NCI-H1436 treated with DMSO at 0.1 percent for 48 hours (cell line): ENCODE data around the gene COX4I1.
"Not testable (repeated sequence)": the region's sequence is repeated elsewhere in the genome, so short reads cannot be mapped to it uniquely, and the experiment has no call there.

ENCODE experiments used
- DNase-seq: peaks from one replicate; lab custom pipeline; 2025; lab: John Stamatoyannopoulos, UW

The COX4I1 gene

GRCh38 chr16:85824161-85825135 lies 25.0 kb downstream of the COX4I1 start:
- DNase-seq = no peak

DNA sequence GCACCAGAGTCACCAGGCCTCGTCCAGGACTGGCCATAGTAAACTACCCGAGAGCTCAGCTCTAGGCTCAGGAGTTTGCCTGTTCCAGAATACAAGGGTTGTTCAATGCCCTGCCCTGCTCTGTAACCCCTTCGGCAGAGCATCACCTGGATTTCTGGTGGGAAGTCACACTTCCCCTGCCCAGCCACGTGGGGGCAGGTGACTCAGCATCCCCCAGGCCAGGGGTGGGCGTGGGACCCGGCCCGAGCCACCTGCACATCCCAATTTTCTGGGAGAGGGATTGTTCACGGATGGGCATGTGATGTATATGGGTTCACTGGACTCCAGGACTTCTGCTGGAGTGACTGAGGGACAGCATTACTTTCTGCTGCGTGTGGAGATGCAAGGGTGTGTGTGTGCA lies 25.8 kb downstream of the COX4I1 start:
- DNase-seq = no peak

DNA sequence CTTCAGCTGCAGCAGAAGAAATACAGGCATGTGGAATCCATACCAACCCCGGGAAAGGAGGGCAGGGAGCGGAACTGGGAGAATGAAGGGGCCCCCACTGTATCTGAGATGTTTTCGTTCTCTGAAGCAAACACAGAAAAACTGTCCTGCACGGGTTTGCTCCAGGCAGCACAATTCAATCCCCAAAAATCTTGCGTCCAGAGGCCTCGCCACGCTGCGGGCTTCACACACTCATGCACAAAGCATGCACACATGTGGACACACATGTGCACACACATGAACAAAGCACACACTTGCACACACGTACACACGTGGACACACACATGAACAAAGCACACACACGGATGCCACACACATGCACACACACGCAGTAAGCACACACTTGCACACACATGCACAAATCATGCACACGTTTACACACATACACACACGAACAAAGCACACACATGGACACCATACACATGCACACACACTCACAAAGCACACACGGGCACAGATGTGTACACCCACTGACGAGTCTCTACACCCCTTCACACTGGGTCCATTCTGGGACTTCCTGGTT lies 27.3 kb downstream of the COX4I1 start:
- DNase-seq = no peak

- DNase-seq = no peak
Observed at GRCh38 chr16:85828166-85828565, 28.7 kb downstream of the COX4I1 start.

DNA sequence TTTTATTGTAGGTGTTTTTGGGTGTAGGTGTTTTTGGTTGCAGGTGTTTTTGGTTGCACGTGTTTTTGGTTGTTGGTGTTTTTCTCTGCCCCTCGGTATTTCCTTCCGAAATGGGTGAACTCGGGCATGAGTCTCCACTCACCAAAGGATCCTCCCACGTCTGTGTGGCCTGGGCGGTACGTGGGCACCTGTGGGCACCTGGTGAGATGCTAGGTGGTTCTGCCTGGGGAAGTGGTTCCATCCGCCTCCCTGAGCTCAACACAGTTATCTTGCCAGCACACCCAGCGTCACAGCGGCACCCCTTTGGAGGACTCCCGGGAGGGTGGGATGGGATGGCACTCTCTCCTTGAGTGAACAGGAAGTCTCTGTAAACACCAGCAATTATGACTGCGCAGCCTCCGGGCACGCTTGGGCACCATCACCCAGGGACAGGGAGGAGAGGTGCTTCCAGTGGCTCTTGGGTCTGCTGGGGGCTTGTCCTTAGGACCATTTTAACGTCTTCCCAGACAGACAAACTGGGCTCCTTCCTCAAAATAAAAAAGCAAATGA lies 29.8 kb downstream of the COX4I1 start:
- DNase-seq = no peak

DNA sequence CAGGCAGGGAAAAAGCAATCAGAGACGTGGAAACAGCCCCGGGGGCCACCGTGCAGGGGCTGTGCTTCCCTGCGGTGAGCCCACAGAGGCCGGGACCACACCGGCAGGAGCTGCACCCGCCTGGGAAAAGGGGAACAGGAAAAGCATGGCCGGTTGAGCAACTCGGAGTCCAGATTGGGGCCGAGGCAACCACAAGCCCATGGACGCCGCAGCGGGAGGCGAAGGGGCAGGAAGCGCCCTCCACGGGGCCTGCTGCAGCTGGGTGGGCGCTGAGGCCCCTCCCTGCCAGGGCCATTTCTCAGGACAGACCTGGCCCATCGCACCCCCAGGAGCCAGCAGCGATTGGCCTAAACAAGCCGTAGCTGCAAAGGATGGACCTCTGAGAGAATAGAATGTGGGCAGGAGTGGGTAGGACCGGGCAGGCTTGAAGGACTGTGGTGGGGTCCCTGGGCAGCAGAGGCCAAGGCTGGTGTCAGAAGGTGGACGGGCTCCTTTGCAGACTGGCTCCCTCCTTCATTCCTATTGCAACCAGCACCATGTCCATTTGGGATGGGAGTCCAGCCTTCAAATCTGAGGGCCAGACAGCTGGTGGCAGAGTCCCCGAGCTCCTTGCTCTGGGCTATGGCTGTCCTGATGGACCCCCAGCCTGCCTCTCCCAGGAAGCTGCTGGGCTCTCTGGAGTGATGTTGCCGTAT lies 30.4 kb downstream of the COX4I1 start:
- DNase-seq = no peak

DNA sequence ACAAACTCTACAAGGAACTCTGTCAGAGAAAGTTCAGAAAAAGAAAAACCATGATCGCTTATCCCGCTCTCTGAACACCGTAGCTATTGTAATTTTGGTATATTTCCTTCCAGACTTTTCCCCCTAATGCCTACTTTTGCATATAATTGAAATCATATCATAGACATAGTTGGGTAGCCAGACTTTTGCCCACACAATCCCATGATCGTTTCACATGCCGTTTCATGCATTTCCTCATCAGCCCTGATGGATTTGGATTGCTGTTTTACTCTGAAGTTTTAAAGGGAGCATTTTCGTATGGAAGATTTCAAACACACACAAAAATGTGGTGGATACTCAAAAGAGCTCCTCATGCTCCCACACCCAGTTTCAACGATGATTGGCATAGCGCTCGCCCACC lies 31.3 kb downstream of the COX4I1 start:
- DNase-seq = no peak

DNA sequence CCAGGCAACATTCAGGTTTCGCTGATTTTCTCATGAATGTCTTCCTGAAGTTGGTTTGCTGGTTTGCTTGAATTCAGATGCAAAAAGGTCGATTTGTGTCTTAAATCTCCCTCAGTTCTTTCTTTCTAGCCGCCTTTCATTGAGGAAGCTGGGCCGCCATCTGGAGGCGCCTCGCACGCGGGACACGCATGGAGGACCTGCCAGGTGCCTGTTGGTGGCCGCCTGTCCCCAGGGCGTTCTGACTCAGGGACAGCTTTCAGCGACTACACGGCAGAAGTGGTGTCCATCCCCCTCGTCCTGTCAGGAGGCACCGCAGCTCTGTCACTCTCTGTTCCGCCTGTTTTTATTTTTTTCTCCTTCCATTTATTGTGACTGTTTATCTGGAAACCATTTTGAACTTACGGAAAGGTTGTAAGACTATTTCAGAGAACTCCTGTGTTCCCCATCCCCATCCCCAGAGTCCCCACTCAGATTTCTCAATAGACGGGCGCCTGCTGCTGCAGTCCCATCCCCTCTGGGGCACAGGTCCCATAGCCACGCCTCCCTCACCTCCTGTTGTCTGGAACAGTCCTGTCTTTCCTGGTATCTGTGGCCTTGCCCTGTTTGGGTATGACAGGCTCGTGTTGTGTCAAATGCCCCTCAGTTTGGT lies 33.2 kb downstream of the COX4I1 start:
- DNase-seq = no peak

DNA sequence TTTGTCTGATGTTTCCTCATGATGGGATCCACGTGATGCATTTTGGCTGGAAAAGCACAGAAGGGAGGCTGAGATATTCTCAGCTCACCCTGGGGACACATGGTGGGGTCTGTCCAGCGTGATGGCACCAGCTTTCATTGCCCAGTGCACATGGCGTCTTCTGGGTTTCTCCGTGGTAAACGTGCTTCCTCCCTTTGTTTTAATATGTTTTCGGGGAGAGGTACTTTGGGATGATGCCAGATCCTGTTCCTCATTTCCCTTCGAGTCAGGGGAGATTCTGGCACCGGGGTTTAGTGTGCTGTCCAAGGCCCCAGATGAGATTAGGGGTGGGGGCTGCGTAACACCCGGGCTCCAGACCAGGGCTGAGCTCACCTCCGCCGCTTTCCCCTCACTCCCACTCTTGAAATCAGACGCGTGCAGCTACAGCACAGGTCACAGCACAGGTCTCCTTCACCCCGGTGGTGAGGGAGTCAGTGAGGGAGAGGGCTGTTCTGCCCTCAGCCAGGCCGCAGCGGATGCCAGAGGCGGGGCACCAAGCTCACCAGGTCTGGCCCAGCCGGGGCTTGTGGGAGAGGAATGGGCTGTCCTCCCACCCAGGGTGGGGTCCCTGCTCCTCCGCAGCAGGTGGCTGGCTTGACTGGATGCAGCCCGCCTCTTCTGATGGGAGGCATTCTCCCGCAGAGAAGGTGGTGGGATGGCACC lies 33.9 kb downstream of the COX4I1 start:
- DNase-seq = no peak

DNA sequence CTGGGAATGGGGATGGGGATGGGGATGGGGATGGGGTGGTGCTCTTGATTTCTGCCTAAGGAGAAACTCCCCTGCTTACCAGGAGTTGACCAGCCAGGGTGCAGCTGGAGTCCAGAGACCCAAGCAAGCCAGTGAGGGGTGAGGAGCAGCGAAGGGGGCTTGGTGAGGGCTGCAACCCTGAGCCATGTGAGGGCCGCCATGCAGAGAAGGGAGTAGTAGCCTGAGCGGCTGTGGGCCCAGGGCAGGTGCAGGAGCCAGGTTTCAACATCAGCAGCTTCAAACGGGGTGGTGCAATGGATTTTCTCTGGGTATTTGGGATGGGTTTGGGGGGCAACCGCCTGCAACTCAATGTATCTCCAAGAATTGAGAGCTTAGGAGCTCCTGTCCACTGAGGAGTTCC lies 35.2 kb downstream of the COX4I1 start:
- DNase-seq = no peak

- no peak for DNase-seq
Observed at GRCh38 chr16:85835227-85835751, 35.8 kb downstream of the COX4I1 start.

GRCh38 chr16:85835956-85836705 lies 36.6 kb downstream of the COX4I1 start:
- no peak for DNase-seq

DNA sequence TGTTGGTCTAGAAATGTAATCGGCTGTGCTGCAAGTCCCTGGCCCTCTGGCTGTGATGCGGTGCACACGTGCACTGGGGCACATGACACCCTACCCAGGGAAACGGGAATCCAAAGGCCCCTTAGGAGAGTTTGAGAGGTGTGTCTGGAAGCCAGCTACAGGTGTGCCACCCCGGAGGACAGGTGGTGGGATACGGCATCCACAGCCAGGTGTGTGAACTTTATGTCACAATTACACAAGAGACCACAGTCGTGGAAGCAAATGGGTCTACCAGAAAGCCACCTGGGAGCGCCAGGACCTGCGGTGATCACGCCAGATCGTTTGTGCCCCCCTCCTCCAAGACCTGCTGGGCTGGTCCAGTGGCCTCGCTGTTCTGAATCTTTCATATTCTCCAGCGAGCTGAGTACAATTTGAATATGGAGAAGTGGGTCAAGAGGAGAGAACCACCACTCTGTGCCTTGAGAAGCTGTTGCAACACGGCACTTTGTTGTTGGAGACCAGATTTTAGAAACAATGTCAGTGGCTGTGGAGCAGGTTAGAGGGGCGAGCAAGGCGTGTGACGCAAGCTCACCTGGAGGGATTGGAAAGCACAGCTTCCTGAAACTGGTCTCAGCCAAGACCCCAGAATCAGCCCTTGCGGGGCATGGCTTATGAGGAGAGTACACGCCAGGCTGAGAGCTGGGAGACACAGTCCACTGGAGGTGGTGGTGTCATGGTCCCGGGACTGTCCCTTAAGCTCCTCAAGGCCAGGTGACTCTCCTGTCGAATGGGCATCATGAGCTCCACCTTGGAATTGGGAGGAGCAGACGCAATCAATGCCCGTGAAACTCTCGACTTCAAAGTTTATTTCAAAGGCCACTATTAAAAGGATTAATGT lies 37.4 kb downstream of the COX4I1 start:
- DNase-seq = no peak

DNA sequence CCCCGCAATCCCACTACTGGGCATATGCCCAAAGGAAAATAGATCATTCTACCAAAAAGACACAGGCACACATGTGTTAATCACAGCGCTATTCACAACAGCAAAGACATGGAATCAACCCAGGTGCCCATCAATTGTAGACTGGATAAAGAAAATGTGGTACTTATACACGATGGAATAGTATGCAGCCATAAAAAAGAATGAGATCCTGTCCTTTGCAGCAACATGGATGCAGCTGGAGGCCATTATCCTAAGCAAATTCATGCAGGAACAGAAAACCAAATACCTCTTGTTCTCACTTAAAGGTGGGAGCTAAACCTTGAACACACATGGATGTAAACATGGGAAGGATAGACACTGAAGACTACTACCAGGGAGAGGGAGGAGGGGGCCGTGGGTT lies 38.2 kb downstream of the COX4I1 start:
- DNase-seq = not testable (repeated sequence)

DNA sequence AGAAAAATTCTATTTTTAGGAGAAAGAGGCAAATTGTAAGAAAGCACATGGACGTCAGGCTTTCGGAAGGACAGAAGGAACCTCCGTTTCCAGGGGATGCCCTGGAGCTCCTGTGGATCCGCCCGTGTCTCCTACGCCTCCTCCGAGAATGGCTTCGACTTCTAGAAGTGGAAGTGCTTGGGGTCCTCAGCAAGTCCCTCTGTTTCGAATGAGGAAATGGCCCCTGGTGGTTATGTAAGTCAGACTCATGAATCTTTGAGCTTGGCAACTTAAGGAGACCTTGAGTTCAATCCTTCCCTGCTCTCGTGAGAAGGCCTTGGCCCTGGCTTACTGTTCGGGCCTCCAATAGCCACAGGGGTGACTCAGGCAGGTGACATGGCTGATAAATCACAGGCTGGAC lies 38.9 kb downstream of the COX4I1 start:
- no peak for DNase-seq

GRCh38 chr16:85838876-85839585 lies 39.5 kb downstream of the COX4I1 start:
- no peak for DNase-seq

DNA sequence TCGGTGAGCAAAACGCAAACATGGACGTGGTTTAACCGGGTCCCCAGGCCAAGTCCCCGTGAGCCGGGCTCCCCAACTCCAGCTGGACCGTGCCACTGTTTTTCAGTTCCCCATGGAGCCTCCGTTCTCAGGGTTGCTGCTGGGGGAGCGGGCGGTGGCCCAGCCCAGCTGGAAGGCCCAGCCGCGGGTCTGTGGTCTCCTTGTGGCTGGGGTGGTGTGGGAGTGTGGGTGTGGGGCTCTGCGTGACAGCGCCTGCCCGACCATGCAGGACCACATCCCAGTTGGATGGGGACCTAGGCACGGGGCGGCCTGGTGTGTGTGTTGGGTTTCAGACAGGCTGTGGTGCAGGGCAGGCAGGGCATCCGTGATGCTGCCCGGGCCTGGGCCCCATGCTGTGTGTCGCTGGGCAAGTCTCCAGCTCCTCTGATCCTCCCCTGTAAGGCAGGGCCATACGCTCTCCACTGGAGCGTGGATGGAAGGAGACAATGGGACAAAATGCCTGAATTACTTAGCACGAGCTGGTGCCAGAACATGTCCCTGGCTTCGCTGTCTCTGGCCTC lies 40.3 kb downstream of the COX4I1 start:
- no peak for DNase-seq

- DNase-seq = no peak
Observed at GRCh38 chr16:85840395-85840794, 40.9 kb downstream of the COX4I1 start.

- no peak for DNase-seq
Observed at GRCh38 chr16:85840801-85841200, 41.3 kb downstream of the COX4I1 start.
